GM23338 (cell line): ENCODE data around the gene GGT6. TPM values are rescaled to one million over a fixed set of nuclear protein-coding genes. Genes with fewer than 3 reads are reported as not detected.

ENCODE experiments used
- ATAC-seq: fragments of 200-7000 bp; cut with Tn5 transposase; 3 replicates; pipeline ENCODE4 v1.9.1; 2020
- DNase-seq: peaks from one replicate; pipeline ENCODE4 v3.0.0-alpha.2; 2015; ENCODE audit warnings: low spot score
- H2AFZ ChIP-seq: fragments of 200-600 bp; sonication (generic); 2 replicates; pipeline ENCODE4 v1.8.0; 2016; ENCODE audit warnings: antibody characterized with exemption, mild to moderate bottlenecking, moderate library complexity
- H3F3A ChIP-seq: fragments of 200-600 bp; sonication (generic); replicated peaks from 2 replicates; pipeline ENCODE4 v1.8.0; 2017; ENCODE audit warnings: antibody characterized with exemption, mixed run types, low read depth
- H3K27ac ChIP-seq: fragments of 200-600 bp; sonication (generic); 2 replicates; pipeline ENCODE4 v1.6.1; 2016; ENCODE audit warnings: low read depth
- H3K27me3 ChIP-seq: fragments of 200-600 bp; sonication (generic); 2 replicates; pipeline ENCODE4 v1.8.0; 2016; ENCODE audit warnings: mild to moderate bottlenecking, mixed run types, moderate library complexity; ENCODE audit not compliant: insufficient read depth
- H3K36me3 ChIP-seq: fragments of 200-600 bp; sonication (generic); 2 replicates; pipeline ENCODE4 v1.8.0; 2016; ENCODE audit warnings: mild to moderate bottlenecking; ENCODE audit not compliant: insufficient read depth
- H3K4me1 ChIP-seq: fragments of 200-600 bp; sonication (generic); 2 replicates; pipeline ENCODE4 v1.8.0; 2016; ENCODE audit warnings: mild to moderate bottlenecking, moderate library complexity; ENCODE audit not compliant: insufficient read depth
- H3K4me2 ChIP-seq: fragments of 200-600 bp; sonication (generic); 2 replicates; pipeline ENCODE4 v1.7.1; 2017; ENCODE audit warnings: mixed run types
- H3K4me3 ChIP-seq: fragments of 200-600 bp; sonication (generic); 2 replicates; pipeline ENCODE4 v1.6.1; 2016; ENCODE audit warnings: mixed run types
- H3K79me2 ChIP-seq: fragments of 200-600 bp; sonication (generic); replicated peaks from 2 replicates; pipeline ENCODE4 v1.8.0; 2017; ENCODE audit warnings: mild to moderate bottlenecking; ENCODE audit not compliant: insufficient read depth
- H3K9me2 ChIP-seq: fragments of 200-600 bp; sonication (generic); 2 replicates; pipeline ENCODE4 v1.8.0; 2017; ENCODE audit not compliant: insufficient read depth
- H4K20me1 ChIP-seq: fragments of 200-600 bp; sonication (generic); replicated peaks from 2 replicates; pipeline ENCODE4 v1.8.0; 2017; ENCODE audit warnings: mild to moderate bottlenecking; ENCODE audit not compliant: insufficient read depth
- H3K27ac Mint-ChIP-seq: 2 replicates; pipeline ENCODE4 v1.8.0; 2020; ENCODE audit warnings: inconsistent platforms, mild to moderate bottlenecking, moderate library complexity, mixed read lengths
- H3K27me3 Mint-ChIP-seq: 3 replicates; pipeline ENCODE4 v1.8.0; 2022; ENCODE audit warnings: low read depth, mild to moderate bottlenecking, moderate library complexity, mixed read lengths, inconsistent platforms; ENCODE audit not compliant: insufficient read depth, poor library complexity
- H3K36me3 Mint-ChIP-seq: 3 replicates; pipeline ENCODE4 v1.8.0; 2021; ENCODE audit warnings: low read depth, mild to moderate bottlenecking, inconsistent platforms, moderate library complexity, mixed read lengths
- H3K4me1 Mint-ChIP-seq: 3 replicates; pipeline ENCODE4 v1.8.0; 2020; ENCODE audit warnings: mild to moderate bottlenecking, inconsistent platforms, mixed read lengths
- H3K4me3 Mint-ChIP-seq: 3 replicates; pipeline ENCODE4 v1.8.0; 2021; ENCODE audit warnings: moderate library complexity, mild to moderate bottlenecking, inconsistent platforms, mixed read lengths
- H3K9me3 Mint-ChIP-seq: 3 replicates; pipeline ENCODE4 v1.8.0; 2020; ENCODE audit warnings: moderate library complexity, mild to moderate bottlenecking, inconsistent platforms, mixed read lengths
- CREB1 ChIP-seq: fragments of 250-450 bp; sonication (Bioruptor Pico); IDR thresholded peaks from 2 replicates; pipeline ENCODE4 v1.5.0; 2020; ENCODE audit warnings: low read depth, mild to moderate bottlenecking, moderate library complexity
- CTCF ChIP-seq, 2 experiments: fragments of 200-600 bp in 1 of 2; sonication (generic) in 1 of 2; conservative IDR thresholded peaks; 2 replicates each; pipeline versions ENCODE4 v1.5.1 to v1.6.1; 2016 to 2017; ENCODE audit warnings: antibody characterized with exemption in 2 of 2, low read depth in 2 of 2, mild to moderate bottlenecking in 2 of 2, moderate library complexity in 1 of 2
- ETS1 ChIP-seq: IDR thresholded peaks from 2 replicates; pipeline ENCODE4 v1.6.1; 2016; ENCODE audit warnings: antibody characterized with exemption
- EZH2 ChIP-seq: fragments of 200-600 bp; sonication (generic); IDR thresholded peaks from one replicate; pipeline ENCODE4 v1.8.0; 2017; ENCODE audit warnings: antibody characterized with exemption, mild to moderate bottlenecking, low read depth; ENCODE audit not compliant: unreplicated experiment
- EZH2phosphoT487 ChIP-seq: fragments of 200-600 bp; sonication (generic); IDR thresholded peaks from one replicate; pipeline ENCODE4 v1.8.1; 2018; ENCODE audit warnings: antibody characterized with exemption; ENCODE audit not compliant: unreplicated experiment
- JUNB ChIP-seq: IDR thresholded peaks from one replicate; pipeline ENCODE4 v1.6.1; 2016; ENCODE audit warnings: antibody characterized with exemption; ENCODE audit not compliant: unreplicated experiment
- NANOG ChIP-seq: IDR thresholded peaks from 2 replicates; pipeline ENCODE4 v1.6.1; 2016; ENCODE audit warnings: antibody characterized with exemption, borderline replicate concordance
- POLR2AphosphoS5 ChIP-seq: IDR thresholded peaks from 2 replicates; pipeline ENCODE4 v1.6.1; 2016; ENCODE audit warnings: antibody characterized with exemption, low read depth
- REST ChIP-seq: IDR thresholded peaks from one replicate; pipeline ENCODE4 v1.6.1; 2018; ENCODE audit warnings: antibody characterized with exemption; ENCODE audit not compliant: unreplicated experiment
- STAT1 ChIP-seq: IDR thresholded peaks from one replicate; pipeline ENCODE4 v1.6.1; 2016; ENCODE audit warnings: antibody characterized with exemption; ENCODE audit not compliant: unreplicated experiment
- ZNF114 ChIP-seq: fragments of 250-450 bp; sonication (Bioruptor Pico); IDR thresholded peaks from 2 replicates; pipeline ENCODE4 v1.5.0; 2020; ENCODE audit warnings: mild to moderate bottlenecking, moderate library complexity
- ZNF331 ChIP-seq: fragments of 250-450 bp; sonication (Bioruptor Pico); IDR thresholded peaks from 2 replicates; pipeline ENCODE4 v1.5.0; 2020; ENCODE audit warnings: low read depth, mild to moderate bottlenecking, moderate library complexity
- ZNF462 ChIP-seq: fragments of 250-450 bp; sonication (Bioruptor Pico); IDR thresholded peaks from 2 replicates; pipeline ENCODE4 v1.5.0; 2020; ENCODE audit warnings: mild to moderate bottlenecking, moderate library complexity
- polyA plus RNA-seq: library from polyadenylated mRNA; unstranded; fragments of >200 nt; fragmentation: Nextera tagmentation; extraction: Ambion mirVana; gene quantifications from 2 replicates; pipeline ENCODE4 v1.2.1, GENCODE V29; 2016
- total RNA-seq: library from RNA; depleted of rRNA; stranded (reverse); fragments of >200 nt; shearing (Covaris generic); gene quantifications from 2 replicates; pipeline ENCODE4 v1.2.3, GENCODE V29; 2014

Gene GGT6
- total and polyA plus RNA-seq, 2 experiments from 2014 or later = 0.24 TPM; not detected in 1

GRCh38 chr17:4579678-4580077, 19.3 kb upstream of the GGT6 start:
- H3K9me2 ChIP-seq = no peaks in the 10 kb centered on the region
- no peak overlapping the region for H3K4me2 ChIP-seq
- peaks cover 22% of the 10 kb centered on the region for H3K27me3 Mint-ChIP-seq
- no peak for TF ChIP-seq ETS1
- TF ChIP-seq EZH2phosphoT487 = no peak
- TF ChIP-seq CTCF (conservative IDR thresholded peaks at IDR 0.05; ENCODE audit: low read depth in 2 of 2) = no peak
- TF ChIP-seq REST = no peak
- no peak for TF ChIP-seq ZNF462 (CRISPR knock-in tag)
- TF ChIP-seq CREB1 = no peak
- no peak for TF ChIP-seq ZNF331
- TF ChIP-seq NANOG = no peak
- TF ChIP-seq JUNB = no peak
- TF ChIP-seq POLR2AphosphoS5 = no peak
- no peak for TF ChIP-seq STAT1
- TF ChIP-seq EZH2 = no peak
- no peak for TF ChIP-seq ZNF114 (CRISPR knock-in tag)
- no peaks in the 10 kb centered on the region for H3K79me2 ChIP-seq
- H4K20me1 ChIP-seq = no peaks in the 10 kb centered on the region
- no peak overlapping the region for H3K4me3 ChIP-seq
- no peak overlapping the region for H2AFZ ChIP-seq
- no peak overlapping the region for H3K27ac Mint-ChIP-seq
- peaks cover 27% of the 10 kb centered on the region for H3K4me1 ChIP-seq
- H3K4me1 Mint-ChIP-seq = peaks cover 41% of the 10 kb centered on the region
- no peak overlapping the region for H3K27ac ChIP-seq
- DNase-seq = no peak
- H3K4me3 Mint-ChIP-seq = no peak overlapping the region
- H3K36me3 ChIP-seq = no peaks in the 10 kb centered on the region
- H3K36me3 Mint-ChIP-seq = peaks cover 3% of the 10 kb centered on the region; the same call in 1 of the 3 replicates
- no peaks in the 10 kb centered on the region for H3F3A ChIP-seq
- H3K9me3 Mint-ChIP-seq = peaks cover 5% of the 10 kb centered on the region; the same call in 2 of the 3 replicates
- ATAC-seq = no peak
- peaks cover 21% of the 10 kb centered on the region for H3K27me3 ChIP-seq
